Kidney glomerular epithelial cell (primary cell): ENCODE results near the gene GOLIM4.
"Not testable (repeated sequence)": the region's sequence is repeated elsewhere in the genome, so short reads cannot be mapped to it uniquely, and the experiment has no call there.

Experiments
- DNase-seq: peaks from one replicate; lab custom pipeline; 2025; lab: John Stamatoyannopoulos, UW

Gene GOLIM4, protein sequence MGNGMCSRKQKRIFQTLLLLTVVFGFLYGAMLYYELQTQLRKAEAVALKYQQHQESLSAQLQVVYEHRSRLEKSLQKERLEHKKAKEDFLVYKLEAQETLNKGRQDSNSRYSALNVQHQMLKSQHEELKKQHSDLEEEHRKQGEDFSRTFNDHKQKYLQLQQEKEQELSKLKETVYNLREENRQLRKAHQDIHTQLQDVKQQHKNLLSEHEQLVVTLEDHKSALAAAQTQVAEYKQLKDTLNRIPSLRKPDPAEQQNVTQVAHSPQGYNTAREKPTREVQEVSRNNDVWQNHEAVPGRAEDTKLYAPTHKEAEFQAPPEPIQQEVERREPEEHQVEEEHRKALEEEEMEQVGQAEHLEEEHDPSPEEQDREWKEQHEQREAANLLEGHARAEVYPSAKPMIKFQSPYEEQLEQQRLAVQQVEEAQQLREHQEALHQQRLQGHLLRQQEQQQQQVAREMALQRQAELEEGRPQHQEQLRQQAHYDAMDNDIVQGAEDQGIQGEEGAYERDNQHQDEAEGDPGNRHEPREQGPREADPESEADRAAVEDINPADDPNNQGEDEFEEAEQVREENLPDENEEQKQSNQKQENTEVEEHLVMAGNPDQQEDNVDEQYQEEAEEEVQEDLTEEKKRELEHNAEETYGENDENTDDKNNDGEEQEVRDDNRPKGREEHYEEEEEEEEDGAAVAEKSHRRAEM

DNA sequence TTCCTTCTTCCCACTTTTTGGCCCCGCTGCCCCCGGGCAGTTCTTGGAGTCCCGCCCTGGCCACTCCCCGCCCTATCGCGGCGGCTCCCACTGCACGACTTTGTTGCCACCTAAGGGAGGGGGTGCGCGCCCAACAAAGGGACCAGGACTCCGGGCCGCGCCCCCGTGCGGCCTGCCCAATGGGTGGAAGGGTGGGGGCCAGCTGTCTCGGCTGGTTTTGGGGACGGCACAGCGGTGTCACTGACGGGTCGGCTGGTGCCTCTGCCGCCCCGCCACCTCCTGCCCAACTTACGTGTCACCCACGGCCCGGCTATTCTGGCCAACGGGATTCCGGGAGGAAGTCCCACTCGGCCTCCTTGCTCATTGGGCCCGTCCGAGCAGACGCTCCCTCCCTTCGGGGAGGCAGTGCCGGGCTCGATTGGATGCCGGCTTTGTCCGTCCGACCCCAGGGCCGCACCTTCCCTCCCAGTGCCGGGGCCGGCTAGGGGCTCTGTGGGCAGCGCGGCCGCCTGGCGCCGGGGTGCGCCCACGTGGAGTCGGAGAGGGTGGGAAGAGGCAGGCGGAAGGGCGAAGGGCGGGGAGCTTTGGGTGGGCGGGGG is at the start of gene GOLIM4:
TSS of gene GOLIM4 (minus strand) at position 314 of the 599 bp plus-strand sequence. CDS start 639 bp downstream, outside the sequence.
- peak; percentile 87 for DNase-seq

- no peak for DNase-seq
These were observed 45.8 kb upstream of the GOLIM4 start for GRCh38 chr3:168141405-168141998.

DNA sequence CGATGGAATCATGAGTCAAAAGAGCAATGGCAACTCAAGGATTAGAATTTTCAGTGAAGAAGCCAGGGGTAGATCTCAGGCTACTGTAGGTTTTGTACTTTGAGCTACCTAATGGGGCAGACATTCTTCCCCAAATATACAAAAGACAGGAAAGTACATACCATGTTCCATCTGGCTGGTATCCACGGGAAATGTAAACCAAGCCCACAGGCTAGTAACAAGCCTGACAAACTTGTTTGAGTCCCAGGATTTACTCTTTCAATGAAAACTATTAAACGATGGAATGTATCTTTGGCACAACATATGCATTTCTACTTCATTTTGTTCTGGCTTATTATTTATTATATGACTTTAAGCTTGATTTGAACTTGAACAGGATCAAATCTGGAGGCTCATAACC is 44.2 kb upstream of the GOLIM4 start:
- no peak for DNase-seq

- no peak for DNase-seq
These were observed 42.7 kb upstream of the GOLIM4 start for GRCh38 chr3:168138421-168138820.

DNA sequence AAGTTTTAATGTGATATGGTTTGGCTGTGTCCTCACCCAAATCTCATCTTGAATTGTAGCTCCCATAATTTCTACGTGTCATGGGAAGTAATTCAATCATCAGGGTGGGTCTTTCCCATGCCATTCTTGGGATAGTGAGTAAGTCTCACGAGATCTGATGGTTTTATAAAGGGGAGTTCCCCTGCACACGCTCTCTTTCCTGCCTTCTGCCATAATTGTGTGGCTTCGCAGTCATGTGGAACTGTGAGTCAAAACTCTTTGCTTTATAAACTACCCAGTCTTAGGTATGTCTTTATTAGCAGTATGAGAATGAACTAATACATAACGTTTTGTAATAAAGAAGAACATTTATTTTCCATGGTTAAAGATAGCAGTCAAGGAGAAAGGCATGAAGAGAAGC is 39.2 kb upstream of the GOLIM4 start:
- DNase-seq: no peak

- not testable (repeated sequence) for DNase-seq
These were observed 34.5 kb upstream of the GOLIM4 start for GRCh38 chr3:168130250-168130649.

DNA sequence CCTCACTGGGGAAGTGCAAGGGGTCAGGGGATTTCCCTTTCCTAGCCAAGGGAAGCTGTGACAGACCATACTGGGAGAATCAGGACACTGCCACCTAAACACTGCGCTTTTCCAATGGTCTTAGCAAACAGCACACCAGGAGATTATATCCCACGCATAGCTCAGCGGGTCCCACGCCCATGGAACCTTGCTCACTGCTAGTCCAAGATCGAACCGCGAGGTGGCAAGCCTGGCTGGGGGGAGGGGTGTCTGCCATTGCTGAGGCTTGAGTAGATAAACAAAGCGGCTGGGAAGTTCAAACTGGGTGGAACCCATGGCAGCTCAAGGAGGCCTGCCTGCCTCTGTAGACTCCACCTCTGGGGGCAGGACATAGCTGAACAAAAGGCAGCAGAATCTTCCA is 32.7 kb upstream of the GOLIM4 start:
- DNase-seq: not testable (repeated sequence)

- DNase-seq: no peak
These were observed 31.7 kb upstream of the GOLIM4 start for GRCh38 chr3:168127466-168127865.

- no peak for DNase-seq
These were observed 29.1 kb upstream of the GOLIM4 start for GRCh38 chr3:168124791-168125190.

DNA sequence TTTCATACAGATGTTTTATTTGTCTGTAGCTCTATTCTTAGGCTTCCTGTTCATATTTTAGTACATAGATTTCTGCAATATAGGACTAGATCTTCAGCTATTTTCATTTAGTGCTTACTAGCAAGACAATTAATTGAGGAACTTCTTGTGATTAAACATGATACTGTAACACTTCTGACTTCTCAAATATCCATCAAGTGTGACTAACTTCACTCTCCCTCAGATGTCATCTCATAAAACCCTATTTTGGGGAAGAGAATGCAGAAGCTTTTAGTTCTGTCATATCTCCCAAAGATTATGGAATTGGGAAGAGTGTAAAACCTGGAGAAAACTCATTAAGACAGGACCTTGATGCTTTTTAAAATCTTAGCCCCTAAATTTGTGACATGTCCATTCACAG is 28.6 kb upstream of the GOLIM4 start:
- no peak for DNase-seq

- DNase-seq: no peak
These were observed 27.8 kb upstream of the GOLIM4 start for GRCh38 chr3:168123201-168124176.

DNA sequence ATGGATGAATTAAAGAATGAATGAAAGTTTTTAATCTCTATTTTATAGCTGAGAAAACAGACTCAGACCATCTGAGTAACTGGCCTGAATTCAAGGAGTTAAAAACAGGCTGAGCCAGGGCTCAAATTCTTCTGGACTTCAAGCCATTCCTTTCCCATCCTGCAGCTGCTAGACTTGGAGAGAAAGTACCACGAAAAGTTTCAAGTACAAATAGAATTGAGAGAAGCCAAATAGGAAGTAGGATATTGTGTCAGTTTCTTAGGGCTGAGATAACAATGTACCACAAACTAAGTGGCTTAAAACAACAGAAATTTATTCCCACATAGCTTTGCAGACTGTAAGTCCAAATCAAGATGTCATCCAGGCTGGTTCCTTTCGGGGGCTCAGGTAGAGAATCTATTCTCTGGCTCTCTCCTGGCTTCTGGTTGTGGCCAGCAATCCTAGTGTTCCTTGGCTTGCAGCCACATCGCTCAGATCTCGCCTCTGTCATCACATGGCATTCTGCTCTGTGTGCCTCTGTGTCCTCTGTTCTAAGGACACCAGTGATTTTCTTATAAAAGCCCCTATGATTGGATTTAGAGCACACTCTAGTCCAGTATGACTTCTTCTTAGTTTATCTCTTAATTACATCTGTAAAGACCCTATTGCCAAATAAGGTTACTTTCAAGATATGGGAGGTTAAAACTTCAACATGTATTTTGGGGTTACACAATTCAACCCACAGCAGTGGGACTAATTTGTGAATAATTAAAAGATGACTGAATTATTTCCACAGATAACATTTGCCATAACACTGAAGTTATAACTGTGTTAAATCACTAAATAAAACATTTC is 25.7 kb upstream of the GOLIM4 start:
- DNase-seq: no peak

DNA sequence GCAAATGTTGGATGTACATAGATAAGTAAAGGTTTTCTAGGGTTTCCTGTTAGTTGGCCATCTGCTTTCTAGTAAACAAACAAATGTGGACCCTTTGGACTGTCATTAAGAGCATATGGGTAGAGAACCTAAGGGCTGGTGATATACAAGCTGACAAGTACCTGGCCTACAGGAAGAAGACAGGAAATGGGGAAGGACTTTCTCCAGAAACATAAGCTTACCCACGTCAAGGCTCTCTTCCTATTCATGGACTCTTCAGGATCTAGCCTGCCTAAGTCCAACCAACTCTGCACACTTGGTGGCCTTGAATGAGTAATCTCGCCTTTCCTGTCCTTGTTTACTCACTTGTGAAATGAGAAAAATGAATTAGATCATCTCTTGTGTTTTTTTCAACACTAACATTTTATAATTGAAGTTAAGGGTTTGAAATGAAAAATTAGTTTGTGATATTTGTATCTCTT is 22.2 kb upstream of the GOLIM4 start:
- DNase-seq: no peak

GRCh38 chr3:168117059-168117458 is 21.3 kb upstream of the GOLIM4 start:
- no peak for DNase-seq

DNA sequence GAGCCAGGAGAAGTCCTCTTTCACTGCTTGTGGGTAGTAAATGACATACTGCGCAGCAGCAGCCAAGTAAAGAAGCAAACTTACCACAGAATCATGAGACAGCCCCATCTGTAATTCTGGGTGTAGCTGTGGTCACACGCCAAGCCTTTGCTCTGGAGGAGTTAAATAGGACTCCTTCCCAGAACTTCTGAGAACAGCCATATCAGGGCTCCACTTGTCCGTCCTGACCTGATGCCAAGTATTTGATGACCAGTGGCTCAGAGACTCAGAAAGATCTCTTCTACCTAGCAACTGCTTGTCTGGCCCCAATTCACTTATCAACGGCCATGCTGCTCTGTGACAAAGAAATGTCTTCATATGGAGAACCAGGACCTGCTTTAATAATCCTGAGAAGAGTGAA is 20.6 kb upstream of the GOLIM4 start:
- DNase-seq: no peak

DNA sequence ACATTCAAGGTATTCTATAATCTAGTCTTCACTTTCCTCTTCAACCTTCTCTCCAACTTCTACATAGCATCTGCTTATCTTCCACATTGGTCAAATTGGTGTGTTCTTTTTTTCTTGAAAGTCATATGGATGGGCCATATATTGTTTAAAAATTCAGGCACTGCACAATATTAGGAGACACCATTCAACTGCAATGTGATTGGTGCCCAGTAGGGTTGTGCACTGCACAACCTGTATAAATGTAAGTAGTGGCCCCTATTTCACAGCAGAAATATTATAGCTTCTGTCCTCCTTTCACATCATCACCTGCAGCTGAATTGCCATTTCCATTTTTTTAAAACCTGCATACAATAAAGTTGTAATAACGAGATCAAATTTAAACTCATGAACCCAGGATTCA is 18.1 kb upstream of the GOLIM4 start:
- no peak for DNase-seq

GRCh38 chr3:168112894-168113293 is 17.2 kb upstream of the GOLIM4 start:
- DNase-seq: no peak

DNA sequence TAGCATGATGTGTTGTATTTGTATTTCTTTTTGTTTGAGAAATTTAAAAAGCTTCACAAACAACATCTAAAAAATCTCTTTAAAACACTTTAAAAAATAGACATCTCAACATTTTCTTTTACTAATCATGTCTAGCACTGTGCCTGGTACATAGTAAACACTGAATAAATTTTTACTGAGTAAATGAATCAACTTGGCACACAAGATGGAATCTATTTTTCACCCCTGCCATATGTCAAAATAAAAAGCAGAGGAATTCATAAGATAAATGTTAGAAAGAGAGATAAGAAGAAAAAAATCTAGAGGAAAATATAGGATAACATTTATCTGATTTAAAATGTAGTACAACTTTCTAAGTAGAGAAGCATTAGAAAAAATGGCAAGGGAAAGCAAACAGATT is 8.6 kb upstream of the GOLIM4 start:
- DNase-seq: no peak

GRCh38 chr3:168102735-168103410 is 7.1 kb upstream of the GOLIM4 start:
- DNase-seq: no peak
